PFSK-1 (cell line): ENCODE results near the gene NLK.

Experiments
- FOXP2 ChIP-seq: optimal IDR thresholded peaks from 2 replicates; pipeline ENCODE3; 2011; ENCODE audit warnings: borderline replicate concordance, control low read depth, inconsistent platforms; ENCODE audit not compliant: insufficient read depth; ENCODE audit errors: extremely low read length, extremely low read depth
- POLR2AphosphoS5 ChIP-seq: IDR thresholded peaks from 2 replicates; pipeline ENCODE4 v1.6.1; 2012; ENCODE audit warnings: low read depth, mild to moderate bottlenecking, control low read depth, low read length, moderate library complexity
- REST ChIP-seq, 2 experiments: IDR thresholded peaks; 2 replicates each; pipeline versions ENCODE4 v1.6.1 to v1.8.0; 2011 to 2012; ENCODE audit warnings: low read depth in 2 of 2, low read length in 2 of 2, control low read depth in 1 of 2, inconsistent platforms in 1 of 2, mild to moderate bottlenecking in 1 of 2, moderate library complexity in 1 of 2; ENCODE audit not compliant: insufficient read depth in 1 of 2
- SIN3A ChIP-seq: IDR thresholded peaks from 2 replicates; pipeline ENCODE4 v1.6.1; 2012; ENCODE audit warnings: mild to moderate bottlenecking, low read length, moderate library complexity, borderline replicate concordance; ENCODE audit not compliant: insufficient read depth
- TAF1 ChIP-seq: IDR thresholded peaks from 2 replicates; pipeline ENCODE4 v1.6.1; 2012; ENCODE audit warnings: low read length, control low read depth, borderline replicate concordance; ENCODE audit not compliant: insufficient read depth

GRCh38 chr17:28041844-28042656 lies 427 bp upstream of the NLK start:
- TF ChIP-seq REST (IDR thresholded peaks at IDR 0.05; ENCODE audit: insufficient read depth in 1 of 2, low read depth in 2 of 2, low read length in 2 of 2) (no peak), SIN3A (no peak), POLR2AphosphoS5 (no peak), FOXP2 (no peak), TAF1 (no peak)
